Prostate gland (tissue), 2 donors: ENCODE data around the gene NAALADL2. TPM values are rescaled to one million over a fixed set of nuclear protein-coding genes. Genes with fewer than 3 reads are reported as not detected.
"Not testable (repeated sequence)": the region's sequence is repeated elsewhere in the genome, so short reads cannot be mapped to it uniquely, and the experiment has no call there.

Source experiments
- DNase-seq: peaks from one replicate; pipeline ENCODE4 v3.0.0-alpha.2; 2019; ENCODE audit warnings: low spot score
- H3K27ac ChIP-seq, 2 donors: fragments of 200-600 bp; sonication (generic); 2 replicates each; pipeline ENCODE4 v1.5.1; 2017 to 2019
- H3K27me3 ChIP-seq: fragments of 200-600 bp; sonication (generic); replicated peaks from 2 replicates; pipeline ENCODE4 v1.5.1; 2019; ENCODE audit not compliant: insufficient read depth
- H3K36me3 ChIP-seq, 2 donors: fragments of 200-600 bp; sonication (generic); 1 replicate in 1 of 2; 2 replicates in 1 of 2; pipeline versions ENCODE4 v1.5.1 to v1.8.1; 2017 to 2019
- H3K4me1 ChIP-seq: fragments of 200-600 bp; sonication (generic); replicated peaks from 2 replicates; pipeline ENCODE4 v1.5.1; 2019
- H3K4me3 ChIP-seq, 2 donors: fragments of 200-600 bp; sonication (generic); 2 replicates each; pipeline ENCODE4 v1.5.1; 2017 to 2019
- H3K9me3 ChIP-seq: fragments of 200-600 bp; sonication (generic); 2 replicates; pipeline ENCODE4 v1.5.1; 2017
- CTCF ChIP-seq, 4 experiments: fragments of 200-600 bp in 2 of 4; fragments of 450-650 bp in 2 of 4; sonication (generic) in 2 of 4; IDR thresholded peaks; 1 replicate in 3 of 4; 2 replicates in 1 of 4; pipeline ENCODE4 v1.5.1; 2016 to 2019; ENCODE audit warnings: antibody characterized with exemption in 4 of 4, mild to moderate bottlenecking in 2 of 4, moderate library complexity in 2 of 4
- POLR2A ChIP-seq: fragments of 450-650 bp; IDR thresholded peaks from one replicate; pipeline ENCODE4 v1.6.1; 2016; ENCODE audit warnings: antibody characterized with exemption, mild to moderate bottlenecking
- POLR2AphosphoS5 ChIP-seq: sonication (generic); formaldehyde crosslinking; IDR thresholded peaks from one replicate; pipeline ENCODE4 v1.6.1; 2017; ENCODE audit warnings: antibody characterized with exemption
- WGBS: methylation state at CpG from one replicate; pipeline ENCODE4 v1.1.5; 2018; 5-methylcytosine and 5-hydroxymethylcytosine counted together
- intact Hi-C: fragments of 100-400 bp; cut with DNase I; formaldehyde crosslinking; loops from one replicate; pipeline ENCODE4 v1.14.2; 2022
- total RNA-seq, 2 donors: library from RNA; depleted of rRNA; stranded (reverse); fragments of >200 nt; gene quantifications; one replicate each; pipeline ENCODE4 v1.1.0, GENCODE V29; 2016

Gene NAALADL2
- total RNA-seq, 2 donors from 2014 or later: 12.2 to 20.2 TPM

DNA sequence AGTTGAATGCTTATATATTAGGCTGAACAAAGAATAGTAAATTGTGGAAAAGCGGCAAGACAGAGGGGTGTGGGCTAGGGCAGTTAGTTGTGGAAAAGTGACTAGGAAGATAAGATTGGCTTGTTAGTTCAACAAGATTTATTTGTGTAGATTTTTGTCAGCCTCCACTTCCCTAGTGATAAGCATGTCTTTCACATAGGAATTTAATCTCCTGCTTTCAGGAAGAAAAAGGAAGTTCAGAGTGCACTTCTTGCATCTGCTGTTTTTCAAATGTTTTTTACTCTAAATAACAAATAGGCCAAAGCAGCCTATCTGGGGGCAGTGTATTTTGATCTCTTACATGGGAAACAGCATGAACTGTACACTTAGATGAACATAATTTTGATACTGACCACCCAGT is 919.9 kb downstream of the NAALADL2 start:
- WGBS: 92% methylated on average over 1 of the region's 1 CpG
- intact Hi-C loops: no loop called here
- H3K4me1 ChIP-seq: no peaks in the 10 kb centered on the region
- no peak overlapping the region for H3K4me3 ChIP-seq
- no peaks in the 10 kb centered on the region for H3K9me3 ChIP-seq
- DNase-seq: no peak
- TF ChIP-seq POLR2AphosphoS5 (no peak), CTCF (IDR thresholded peaks at IDR 0.05) (no peak), POLR2A (no peak)
- H3K27me3 ChIP-seq: no peaks in the 10 kb centered on the region
- H3K36me3 ChIP-seq: no peaks in the 10 kb centered on the region
- H3K27ac ChIP-seq: no peak overlapping the region

- H3K4me1 ChIP-seq, H3K9me3 ChIP-seq, H3K4me3 ChIP-seq, DNase-seq, intact Hi-C loops, H3K27me3 ChIP-seq, H3K36me3 ChIP-seq, H3K27ac ChIP-seq: not testable (repeated sequence)
- 79% methylated on average over 7 of the region's 16 CpGs for WGBS
These were observed 928.0 kb downstream of the NAALADL2 start for GRCh38 chr3:175787109-175787508.

DNA sequence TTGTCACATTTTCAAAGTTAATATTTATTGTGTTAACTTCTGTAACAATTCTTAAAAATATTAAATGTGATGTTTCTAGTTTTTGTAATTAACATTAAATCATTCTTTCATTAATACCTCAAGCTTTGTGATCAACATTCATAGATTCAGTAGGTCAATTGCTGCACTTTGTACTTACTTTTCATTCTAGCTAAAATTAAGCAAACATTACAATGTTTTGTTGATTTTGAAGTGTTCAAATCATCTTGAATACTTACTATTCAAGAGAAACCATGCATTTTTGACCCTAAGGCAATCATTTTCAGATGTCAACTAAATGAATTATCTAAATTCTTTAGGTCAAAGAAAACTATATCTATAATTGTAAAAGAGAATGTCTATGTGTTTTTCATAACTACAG is 933.1 kb downstream of the NAALADL2 start:
- Histone ChIP-seq H3K36me3 (no peaks in the 10 kb centered on the region), H3K27ac (no peak overlapping the region), H3K9me3 (no peaks in the 10 kb centered on the region), H3K27me3 (no peaks in the 10 kb centered on the region), H3K4me1 (no peaks in the 10 kb centered on the region), H3K4me3 (no peak overlapping the region)
- DNase-seq: no peak
- TF ChIP-seq POLR2A: no peak
- TF ChIP-seq CTCF (IDR thresholded peaks at IDR 0.05): no peak
- TF ChIP-seq POLR2AphosphoS5: no peak
- intact Hi-C loops: no loop called here

GRCh38 chr3:175798326-175798725 is 939.2 kb downstream of the NAALADL2 start:
- no peak overlapping the region for H3K27ac ChIP-seq
- TF ChIP-seq POLR2A (no peak), POLR2AphosphoS5 (no peak)
- H3K27me3 ChIP-seq: no peaks in the 10 kb centered on the region
- intact Hi-C loops: no loop called here
- H3K9me3 ChIP-seq: no peaks in the 10 kb centered on the region
- no peaks in the 10 kb centered on the region for H3K36me3 ChIP-seq
- DNase-seq: no peak
- H3K4me3 ChIP-seq: no peak overlapping the region
- H3K4me1 ChIP-seq: no peaks in the 10 kb centered on the region

GRCh38 chr3:175805825-175806224 is 946.7 kb downstream of the NAALADL2 start:
- Histone ChIP-seq H3K4me1 (no peaks in the 10 kb centered on the region), H3K9me3 (no peaks in the 10 kb centered on the region), H3K36me3 (no peaks in the 10 kb centered on the region), H3K27me3 (no peaks in the 10 kb centered on the region), H3K4me3 (no peak overlapping the region), H3K27ac (no peak overlapping the region)
- intact Hi-C loops: no loop called here
- no peak for TF ChIP-seq POLR2A
- TF ChIP-seq POLR2AphosphoS5: no peak
- no peak for TF ChIP-seq CTCF (IDR thresholded peaks at IDR 0.05)
- WGBS: 88% methylated on average over 2 of the region's 2 CpGs
- DNase-seq: no peak

DNA sequence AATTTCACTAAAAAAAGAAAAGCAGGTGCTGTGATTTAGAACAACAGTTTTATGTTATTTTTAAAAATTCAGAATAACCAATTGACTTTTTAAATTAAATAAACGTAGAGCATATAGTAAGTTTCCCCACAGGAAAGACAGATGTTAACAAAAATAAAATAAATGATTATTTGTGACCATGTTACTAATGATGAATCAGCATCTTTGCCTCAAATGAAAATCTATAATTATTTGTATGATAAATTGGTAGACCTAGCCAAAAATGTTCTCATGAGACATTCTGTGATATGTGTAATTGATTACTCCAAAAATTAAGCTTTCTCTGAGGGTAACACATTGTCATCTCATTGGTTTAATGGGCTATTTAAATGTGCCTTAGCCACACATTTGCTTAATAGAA is 948.0 kb downstream of the NAALADL2 start:
- H3K9me3 ChIP-seq: no peaks in the 10 kb centered on the region
- WGBS: 94% methylated on average over 1 of the region's 1 CpG

More for the DNA sequence above, 948.0 kb downstream of the NAALADL2 start:
- no peak for DNase-seq
- Histone ChIP-seq H3K4me3 (no peak overlapping the region), H3K27ac (no peak overlapping the region), H3K27me3 (no peaks in the 10 kb centered on the region), H3K4me1 (no peaks in the 10 kb centered on the region), H3K36me3 (no peaks in the 10 kb centered on the region)
- intact Hi-C loops: no loop called here
- TF ChIP-seq POLR2A (no peak), CTCF (IDR thresholded peaks at IDR 0.05) (no peak), POLR2AphosphoS5 (no peak)
